H1 (cell line): ENCODE measurements around the gene COLEC11.

Source experiments
- CEBPB ChIP-seq: IDR thresholded peaks from 2 replicates; pipeline ENCODE4 v1.6.1; 2012; ENCODE audit warnings: low read depth, low read length
- EP300 ChIP-seq, 2 experiments: IDR thresholded peaks; 1 replicate in 1 of 2; 2 replicates in 1 of 2; pipeline ENCODE4 v1.6.1; 2011 to 2012; ENCODE audit warnings: low read depth in 2 of 2, low read length in 2 of 2, mild to moderate bottlenecking in 2 of 2, borderline replicate concordance in 1 of 2, inconsistent platforms in 1 of 2, moderate library complexity in 1 of 2
- POLR2A ChIP-seq, 2 experiments: IDR thresholded peaks; 1 replicate in 1 of 2; 2 replicates in 1 of 2; pipeline ENCODE4 v1.6.1; 2011; ENCODE audit warnings: low read depth in 2 of 2, low read length in 2 of 2, mild to moderate bottlenecking in 2 of 2; ENCODE audit errors: control extremely low read depth in 1 of 2
- TEAD4 ChIP-seq: IDR thresholded peaks from 2 replicates; pipeline ENCODE4 v1.6.1; 2012; ENCODE audit warnings: low read depth, low read length, inconsistent platforms, mixed read lengths
- YY1 ChIP-seq: IDR thresholded peaks from 2 replicates; pipeline ENCODE4 v1.6.1; 2011; ENCODE audit warnings: low read depth, mild to moderate bottlenecking, low read length
- TF ChIP-seq, protein P1 (sequence below), 3 experiments: IDR thresholded peaks; 1 replicate in 2 of 3; 2 replicates in 1 of 3; pipeline versions ENCODE4 v1.5.1 to v1.6.1; 2011; ENCODE audit warnings: low read length in 3 of 3, mild to moderate bottlenecking in 3 of 3, inconsistent platforms in 2 of 3, low read depth in 1 of 3, moderate library complexity in 1 of 3; ENCODE audit not compliant: insufficient read depth in 1 of 3; ENCODE audit errors: control extremely low read depth in 1 of 3

DNA sequence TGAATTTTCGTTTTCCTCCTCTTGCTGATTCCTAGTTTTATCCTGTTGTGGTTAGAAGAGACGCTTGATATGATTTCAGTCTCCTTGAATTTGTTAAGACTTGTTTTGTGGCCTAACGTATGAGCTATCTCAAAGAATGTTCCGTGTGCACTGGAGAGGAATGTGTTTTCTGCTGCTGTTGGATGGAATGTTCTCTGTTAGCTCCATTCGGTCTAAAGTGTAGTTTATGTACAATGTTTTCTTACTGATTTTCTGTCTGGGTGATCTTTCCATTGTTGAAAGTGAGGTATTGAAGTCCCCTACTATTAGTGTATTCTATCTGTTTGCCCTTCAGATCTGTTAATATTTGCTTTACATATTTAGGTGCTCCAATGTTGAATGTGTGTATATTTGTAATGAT lies 25.9 kb downstream of the COLEC11 start:
- TF ChIP-seq CEBPB (no peak), YY1 (no peak), POLR2A (IDR thresholded peaks at IDR 0.05; ENCODE audit: control extremely low read depth in 1 of 2, low read depth in 2 of 2, low read length in 2 of 2) (no peak), EP300 (IDR thresholded peaks at IDR 0.05; ENCODE audit: borderline replicate concordance in 1 of 2, low read depth in 2 of 2, low read length in 2 of 2) (no peak), TEAD4 (no peak)
- TF ChIP-seq, protein P1, sequence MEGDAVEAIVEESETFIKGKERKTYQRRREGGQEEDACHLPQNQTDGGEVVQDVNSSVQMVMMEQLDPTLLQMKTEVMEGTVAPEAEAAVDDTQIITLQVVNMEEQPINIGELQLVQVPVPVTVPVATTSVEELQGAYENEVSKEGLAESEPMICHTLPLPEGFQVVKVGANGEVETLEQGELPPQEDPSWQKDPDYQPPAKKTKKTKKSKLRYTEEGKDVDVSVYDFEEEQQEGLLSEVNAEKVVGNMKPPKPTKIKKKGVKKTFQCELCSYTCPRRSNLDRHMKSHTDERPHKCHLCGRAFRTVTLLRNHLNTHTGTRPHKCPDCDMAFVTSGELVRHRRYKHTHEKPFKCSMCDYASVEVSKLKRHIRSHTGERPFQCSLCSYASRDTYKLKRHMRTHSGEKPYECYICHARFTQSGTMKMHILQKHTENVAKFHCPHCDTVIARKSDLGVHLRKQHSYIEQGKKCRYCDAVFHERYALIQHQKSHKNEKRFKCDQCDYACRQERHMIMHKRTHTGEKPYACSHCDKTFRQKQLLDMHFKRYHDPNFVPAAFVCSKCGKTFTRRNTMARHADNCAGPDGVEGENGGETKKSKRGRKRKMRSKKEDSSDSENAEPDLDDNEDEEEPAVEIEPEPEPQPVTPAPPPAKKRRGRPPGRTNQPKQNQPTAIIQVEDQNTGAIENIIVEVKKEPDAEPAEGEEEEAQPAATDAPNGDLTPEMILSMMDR (IDR thresholded peaks at IDR 0.05; ENCODE audit: control extremely low read depth in 1 of 3, insufficient read depth in 1 of 3, low read depth in 1 of 3, low read length in 3 of 3): no peak
